ENCODE measurements around the gene PTMA.
A peak's percentile ranks its signal among the peaks of the same experiment; 100 is the strongest.
"Not testable (repeated sequence)": the region's sequence is repeated elsewhere in the genome, so short reads cannot be mapped to it uniquely, and the experiment has no call there.

The PTMA gene

GRCh38 chr2:231696004-231696367 is 12.3 kb upstream of the PTMA start:
- no peak for DNase-seq (ENCODE audit: low read depth in 2 of 2)

GRCh38 chr2:231699006-231699405 is 9.3 kb upstream of the PTMA start:
- DNase-seq (ENCODE audit: low read depth in 2 of 2): no peak

- DNase-seq (ENCODE audit: low read depth in 2 of 2): no peak
These were observed 6.6 kb upstream of the PTMA start for GRCh38 chr2:231701456-231702373.

- DNase-seq (ENCODE audit: low read depth in 2 of 2): no peak
These were observed 4.3 kb upstream of the PTMA start for GRCh38 chr2:231704017-231704416.

GRCh38 chr2:231706731-231707624 is 1.3 kb upstream of the PTMA start:
- DNase-seq (ENCODE audit: low read depth in 2 of 2): peak; percentile 93 to 95

- peak in 1 of 2 donors; percentile 31 for DNase-seq (ENCODE audit: low read depth in 2 of 2)
These were observed 749 bp upstream of the PTMA start for GRCh38 chr2:231707625-231707926.

GRCh38 chr2:231708773-231709635 is 679 bp downstream of the PTMA start:
- peak in 1 of 2 donors; percentile 31 for DNase-seq (ENCODE audit: low read depth in 2 of 2)

GRCh38 chr2:231709636-231709980 is 1.3 kb downstream of the PTMA start:
- DNase-seq (ENCODE audit: low read depth in 2 of 2): peak in 1 of 2 donors; percentile 29

GRCh38 chr2:231709981-231710798 is 1.9 kb downstream of the PTMA start:
- DNase-seq (ENCODE audit: low read depth in 2 of 2): peak; percentile 66 to 79

GRCh38 chr2:231710799-231711676 is 2.7 kb downstream of the PTMA start:
- DNase-seq (ENCODE audit: low read depth in 2 of 2): no peak

GRCh38 chr2:231711677-231712450 is 3.5 kb downstream of the PTMA start:
- DNase-seq (ENCODE audit: low read depth in 2 of 2): no peak

- peak in 1 of 2 donors; percentile 27 for DNase-seq (ENCODE audit: low read depth in 2 of 2)
These were observed 4.2 kb downstream of the PTMA start for GRCh38 chr2:231712451-231713021.

- DNase-seq (ENCODE audit: low read depth in 2 of 2): not testable (repeated sequence)
These were observed 5.0 kb downstream of the PTMA start for GRCh38 chr2:231713406-231713729.

GRCh38 chr2:231713730-231714638 is 5.7 kb downstream of the PTMA start:
- peak; percentile 87 to 88 for DNase-seq (ENCODE audit: low read depth in 2 of 2)

- peak in 1 of 2 donors; percentile 79 for DNase-seq (ENCODE audit: low read depth in 2 of 2)
These were observed 6.5 kb downstream of the PTMA start for GRCh38 chr2:231714639-231715498.

- no peak for DNase-seq (ENCODE audit: low read depth in 2 of 2)
These were observed 7.1 kb downstream of the PTMA start for GRCh38 chr2:231715499-231715837.

- DNase-seq (ENCODE audit: low read depth in 2 of 2): no peak
These were observed 7.8 kb downstream of the PTMA start for GRCh38 chr2:231715988-231716616.

All from stimulated activated CD4-positive, alpha-beta T cell treated with anti-CD3 and anti-CD28 coated beads, Interleukin-1b, Interleukin-23, amount 100 ng/mL, for 1 hour (primary cell).